ENCODE results near the gene PRKCA. TPM values are rescaled to one million over a fixed set of nuclear protein-coding genes. Genes with fewer than 3 reads are reported as not detected.

The PRKCA gene
- total and polyA plus RNA-seq, 9 of the 15 experiments (the other 6 are each of a cell fraction or from before 2014, with no cell fraction given), result 3.2 to 33.0 (median 17.8) TPM

- intact Hi-C loops (cut with micrococcal nuclease), result loop anchor here (10.0 kb wide), 1 partner anchor 113 kb away; no protein-coding TSS in a partner anchor
Observed at GRCh38 chr17:66562119-66562518, 259.7 kb downstream of the PRKCA start.

More at GRCh38 chr17:66562119-66562518, 259.7 kb downstream of the PRKCA start:
- no TSS peak for BruUV-seq (replicated peaks)
- no peak for DNase-seq (ENCODE audit: extremely low read depth in 1 of 4, low spot score in 3 of 4)
- no peaks in the 10 kb centered on the region for H3K9me3 ChIP-seq (replicated peaks; ENCODE audit: control insufficient read depth, insufficient read depth, low read depth, low read length)
- H4K20me1 ChIP-seq (replicated peaks; ENCODE audit: control insufficient read depth, insufficient read depth, low read length), result no peaks in the 10 kb centered on the region
- no peak overlapping the region for H3K9ac ChIP-seq (ENCODE audit: insufficient read depth in 1 of 2, low read depth in 2 of 2, low read length in 2 of 2)
- no peaks in the 10 kb centered on the region; a peak in 1 of 5 replicates for H3K4me1 ChIP-seq (replicated peaks in 1 of 2; ENCODE audit: control insufficient read depth in 2 of 2, insufficient read depth in 2 of 2, low read length in 2 of 2)
- in situ Hi-C loops (cut with MboI), result loop anchor here (10.0 kb wide), 1 partner anchor 277 kb away; no protein-coding TSS in a partner anchor
- H3K9me1 ChIP-seq (ENCODE audit: control insufficient read depth, insufficient read depth, low read length), result no peaks in the 10 kb centered on the region
- no peak for TF ChIP-seq TSC22D4 (tag; IDR thresholded peaks at IDR 0.05)
- no peak for TF ChIP-seq MXI1 (IDR thresholded peaks at IDR 0.05; ENCODE audit: low read depth, low read length)
- TF ChIP-seq MAFK (IDR thresholded peaks at IDR 0.05; ENCODE audit: low read length), result no peak
- no peak for TF ChIP-seq THAP7 (CRISPR knock-in tag; IDR thresholded peaks at IDR 0.05)
- TF ChIP-seq ESRRA (IDR thresholded peaks at IDR 0.05; ENCODE audit: borderline replicate concordance, low read depth), result no peak
- no peak for TF ChIP-seq MYBL2 (IDR thresholded peaks at IDR 0.05; ENCODE audit: low read depth)
- no peak for TF ChIP-seq MYBL2 (CRISPR knock-in tag; IDR thresholded peaks at IDR 0.05; ENCODE audit: borderline replicate concordance)
- TF ChIP-seq ZNF639 (CRISPR knock-in tag; conservative IDR thresholded peaks at IDR 0.05 in 1 of 2, IDR thresholded peaks at IDR 0.05 in 1 of 2), result no peak
- no peak for TF ChIP-seq GATA2 (CRISPR knock-in tag; IDR thresholded peaks at IDR 0.05)
- TF ChIP-seq RUNX1 (IDR thresholded peaks at IDR 0.05; ENCODE audit: low read depth), result no peak
- TF ChIP-seq EZH2 (IDR thresholded peaks at IDR 0.05; ENCODE audit: borderline replicate concordance, low read depth, low read length), result no peak
- no peak for TF ChIP-seq IRF2 (CRISPR knock-in tag; IDR thresholded peaks at IDR 0.05)
- ChIA-PET POLR2A (interaction anchor here (0.7 to 1.0 kb wide), 2 partner anchors 87 to 211 kb away, joined by 3 to 4 read pairs; no protein-coding TSS in a partner anchor), CTCF (ENCODE audit: low intra/inter-chr PET ratio) (no interaction called here)
- no peak for FAIRE-seq
- H3K36me3 ChIP-seq (ENCODE audit: control insufficient read depth, insufficient read depth, low read length), result no peaks in the 10 kb centered on the region
- no peaks in the 10 kb centered on the region for H3K27me3 ChIP-seq (ENCODE audit: control insufficient read depth in 2 of 2, insufficient read depth in 2 of 2, low read length in 2 of 2)
- no peak overlapping the region for H2AFZ ChIP-seq (ENCODE audit: low read depth, low read length)
- H3K27ac ChIP-seq (ENCODE audit: extremely low read depth, low read depth, low read length), result no peak overlapping the region
- H3K4me2 ChIP-seq (ENCODE audit: insufficient read depth, low read length), result no peak overlapping the region
- ATAC-seq, result no peak
- no peak overlapping the region for H3K4me3 ChIP-seq
- no peaks in the 10 kb centered on the region for H3K79me2 ChIP-seq (ENCODE audit: control insufficient read depth, insufficient read depth, low read length)

All from K562 (cell line).